Fibroblast of skin of left quadriceps (primary cell): ENCODE data around the gene SEPTIN5.

ENCODE experiments used
- DNase-seq, 2 experiments: peaks; one replicate each; pipeline ENCODE4 v3.0.0-alpha.2; 2013; ENCODE audit warnings: low read depth in 2 of 2

Gene SEPTIN5

DNA sequence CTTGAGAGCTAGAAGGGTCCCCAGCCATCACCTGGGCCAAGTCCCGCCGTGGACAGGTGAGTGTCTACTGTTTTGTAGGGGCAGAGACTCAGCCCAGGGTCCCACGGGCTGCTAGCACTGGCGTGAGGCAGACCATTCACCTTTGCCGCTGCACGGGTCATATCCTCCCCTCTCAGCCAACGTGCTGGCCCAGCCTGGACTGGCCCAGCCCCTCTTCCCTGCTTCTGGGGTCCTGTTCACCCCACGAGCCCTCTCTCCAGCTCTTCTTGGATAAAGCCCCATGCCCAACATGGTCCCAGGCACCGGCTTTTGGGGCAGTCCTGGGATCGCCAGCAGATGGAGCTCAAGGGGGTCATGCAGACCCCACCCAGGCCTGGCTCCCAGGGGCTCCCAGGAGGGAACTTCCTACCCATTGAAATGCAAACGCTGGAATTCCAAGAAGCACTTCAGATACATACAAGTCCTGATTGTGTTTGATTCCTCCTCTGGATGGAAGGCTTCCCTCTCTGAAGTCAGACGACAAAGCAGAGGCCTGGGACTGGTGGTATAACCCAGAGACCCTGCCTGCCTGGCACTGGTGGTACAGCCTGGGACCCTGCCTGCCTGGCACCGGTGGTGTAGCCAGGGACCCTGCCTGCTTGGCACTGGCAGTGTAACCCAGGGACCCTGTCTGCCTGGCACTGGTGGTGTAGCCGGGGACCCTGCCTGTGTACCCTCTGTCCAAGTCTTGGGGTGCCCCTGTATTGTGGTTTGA lies 8.9 kb upstream of the SEPTIN5 start:
- no peak for DNase-seq

DNA sequence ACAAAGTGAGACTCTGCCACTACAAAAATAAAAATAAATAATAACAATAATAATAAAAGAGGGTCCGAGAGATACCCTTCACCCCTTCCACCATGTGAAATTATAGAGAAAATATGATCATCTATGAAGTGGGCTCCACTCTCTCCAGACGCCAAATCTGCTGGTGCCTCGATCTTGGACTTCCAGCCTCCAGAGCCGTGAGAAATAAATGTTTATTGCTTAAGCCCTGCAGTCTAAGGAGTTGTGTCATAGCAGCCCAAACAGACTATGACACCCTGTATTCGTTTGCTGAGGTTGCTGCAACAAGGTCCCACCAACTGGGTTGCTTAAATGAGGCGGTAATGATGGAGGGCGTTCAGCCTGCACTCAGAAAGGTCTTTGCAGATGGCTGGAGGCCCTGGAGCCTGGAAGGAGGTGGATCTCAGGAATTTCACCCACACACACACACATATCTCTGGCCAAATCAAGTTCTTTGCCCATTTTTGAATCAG lies 7.6 kb upstream of the SEPTIN5 start:
- DNase-seq: no peak

DNA sequence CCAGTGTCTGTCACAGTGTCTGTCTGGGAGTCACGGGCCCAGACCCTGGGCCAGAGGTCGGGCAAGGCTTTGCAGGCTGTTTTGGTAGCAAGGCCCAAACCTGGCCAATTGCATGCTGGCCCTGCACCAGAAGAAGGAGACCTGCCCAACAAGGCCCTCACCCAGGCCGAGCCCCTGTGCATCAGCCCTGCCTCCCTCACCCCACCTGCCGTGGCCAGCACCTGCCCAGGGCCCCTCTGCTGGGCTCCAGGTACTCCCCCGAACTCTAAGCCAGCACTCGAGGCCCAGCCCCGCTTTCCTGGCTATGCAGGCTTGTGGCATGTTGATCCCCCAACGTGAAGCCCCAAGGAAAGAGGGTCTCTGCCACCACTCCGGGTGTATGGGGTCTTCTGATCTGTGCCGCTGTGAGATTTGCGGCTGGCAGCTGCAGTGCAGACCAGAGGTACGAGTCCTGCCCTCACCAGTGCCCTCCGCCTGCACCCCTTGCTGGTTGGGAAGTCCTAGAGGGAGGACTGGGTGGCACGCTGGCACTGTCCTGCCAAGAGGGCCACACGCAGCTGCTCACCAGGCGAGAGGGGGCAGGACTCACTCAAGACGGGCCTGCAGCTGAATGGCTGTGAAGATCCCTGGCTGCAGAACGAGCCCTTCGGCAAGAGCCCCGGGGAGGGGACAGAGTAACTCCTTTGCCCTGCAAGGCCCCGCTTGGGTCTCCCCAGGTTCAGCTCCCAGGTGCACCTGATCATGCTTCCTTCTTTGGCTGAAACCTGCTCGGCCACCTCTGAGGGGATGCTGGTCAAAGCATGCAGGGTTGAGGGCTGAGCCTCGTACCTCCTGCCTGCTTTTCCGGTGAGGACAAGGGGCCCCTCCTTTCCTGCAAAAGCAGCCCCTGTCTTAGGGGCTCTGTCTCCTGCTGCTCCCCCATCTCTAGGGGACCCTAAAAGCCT lies 6.7 kb upstream of the SEPTIN5 start:
- no peak for DNase-seq

DNA sequence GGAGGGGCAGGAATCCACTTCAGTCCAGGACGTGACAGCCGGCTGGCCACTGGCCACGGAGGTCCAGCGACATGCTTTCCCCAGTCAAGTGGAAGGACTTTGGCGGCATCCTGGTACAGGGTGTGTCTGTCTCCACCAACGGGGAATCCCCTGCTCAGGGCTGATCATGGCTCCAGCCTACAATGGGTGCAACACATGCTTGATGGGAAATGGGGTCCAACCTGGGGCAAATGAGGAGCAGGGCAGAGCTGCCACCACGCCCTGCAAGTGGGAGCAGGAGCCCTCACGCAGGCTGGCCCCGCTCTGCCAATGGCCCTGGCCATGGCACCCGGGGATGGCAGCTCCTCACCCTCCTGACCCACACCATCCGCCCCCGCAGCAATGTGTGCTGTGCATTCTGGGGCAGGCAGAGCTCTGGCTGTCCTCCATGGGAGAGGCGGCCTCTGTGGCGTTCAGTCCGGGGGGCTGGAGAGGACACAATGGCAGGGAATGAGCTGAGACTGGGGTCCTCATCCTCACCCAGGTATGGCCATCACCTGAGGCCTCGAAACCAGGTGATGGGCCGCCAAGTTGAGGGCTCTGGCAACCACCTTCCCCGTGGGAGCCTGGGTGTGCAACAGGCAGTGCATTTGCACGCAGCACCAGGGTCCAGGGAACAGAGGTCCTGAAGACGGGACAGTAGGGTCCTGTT lies 5.8 kb upstream of the SEPTIN5 start:
- DNase-seq: no peak

- no peak for DNase-seq
Measured at GRCh38 chr22:19709063-19709769, 5.1 kb upstream of the SEPTIN5 start.

- DNase-seq: no peak
Measured at GRCh38 chr22:19710020-19710768, 4.1 kb upstream of the SEPTIN5 start.

DNA sequence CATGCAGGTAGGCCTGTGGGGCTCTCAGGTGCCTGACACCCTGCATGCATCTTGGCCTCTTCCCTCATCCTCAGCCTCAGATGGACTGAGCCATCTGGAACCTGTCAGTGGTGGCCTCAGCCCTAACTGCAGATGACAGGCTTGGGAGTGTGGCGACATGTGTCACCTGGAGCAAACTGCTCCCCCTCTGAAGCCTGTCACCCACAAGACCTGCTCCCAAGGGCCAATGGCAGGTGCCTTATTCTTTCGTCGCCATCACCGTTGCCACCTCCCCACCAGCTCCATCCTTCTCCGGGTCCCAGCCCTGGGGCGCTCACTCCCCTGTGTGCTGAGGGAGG lies 3.6 kb upstream of the SEPTIN5 start:
- DNase-seq: no peak

DNA sequence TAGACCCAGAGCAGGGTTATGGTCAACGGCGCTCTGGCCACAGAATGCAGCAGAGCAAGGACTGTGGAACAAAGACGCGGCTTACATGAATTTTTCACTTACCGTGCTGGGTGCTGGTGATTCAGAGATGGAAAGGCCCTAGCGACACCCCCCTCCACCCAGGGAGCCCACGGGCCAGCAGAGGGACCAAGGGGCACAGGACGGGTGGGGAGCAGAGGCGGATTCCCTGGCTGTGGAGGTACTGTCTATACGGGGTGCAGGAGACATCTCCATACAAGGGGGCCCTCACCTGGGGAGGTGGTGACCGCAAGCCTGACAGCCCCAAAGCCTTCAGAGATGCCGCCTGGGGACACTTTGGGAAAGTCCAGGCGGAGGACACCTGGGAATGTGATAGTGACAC lies 1.1 kb upstream of the SEPTIN5 start:
- no peak for DNase-seq

DNA sequence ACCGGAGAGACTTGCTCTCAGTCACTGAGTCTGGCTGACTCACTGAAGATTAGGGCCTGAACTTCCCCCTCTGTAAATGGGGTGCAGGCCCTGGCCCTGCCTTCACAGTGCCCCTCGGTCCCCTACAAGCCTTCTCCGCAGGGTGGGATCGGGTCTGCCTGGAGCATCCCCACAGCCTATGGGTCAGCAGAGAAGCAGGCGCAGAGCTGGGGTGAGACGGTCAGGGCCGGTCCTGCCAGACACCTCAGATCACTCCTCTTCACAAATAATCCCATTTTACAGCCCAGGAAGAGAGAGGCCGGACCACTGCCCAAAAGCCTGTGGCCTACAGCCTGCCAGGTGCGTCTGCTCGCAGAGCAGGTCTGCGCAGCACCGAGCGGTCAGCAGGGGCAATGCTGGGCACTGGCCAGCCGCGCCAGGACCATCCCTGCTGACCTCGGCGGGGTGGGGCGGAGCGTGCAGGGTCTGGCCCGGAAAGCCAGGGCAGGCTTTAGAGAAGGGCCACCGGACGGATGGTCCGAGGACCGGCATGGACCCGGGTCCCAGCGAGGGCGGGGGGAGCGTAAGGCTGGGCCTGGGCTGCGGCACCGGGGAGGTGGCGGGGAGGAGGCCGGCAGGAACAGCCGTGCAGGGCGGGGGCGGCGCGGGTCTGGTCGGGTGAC lies 522 bp upstream of the SEPTIN5 start:
- no peak for DNase-seq

GRCh38 chr22:19715188-19715930 lies 1.1 kb downstream of the SEPTIN5 start:
- no peak for DNase-seq

- DNase-seq: no peak
Measured at GRCh38 chr22:19716041-19716828, 1.9 kb downstream of the SEPTIN5 start.

DNA sequence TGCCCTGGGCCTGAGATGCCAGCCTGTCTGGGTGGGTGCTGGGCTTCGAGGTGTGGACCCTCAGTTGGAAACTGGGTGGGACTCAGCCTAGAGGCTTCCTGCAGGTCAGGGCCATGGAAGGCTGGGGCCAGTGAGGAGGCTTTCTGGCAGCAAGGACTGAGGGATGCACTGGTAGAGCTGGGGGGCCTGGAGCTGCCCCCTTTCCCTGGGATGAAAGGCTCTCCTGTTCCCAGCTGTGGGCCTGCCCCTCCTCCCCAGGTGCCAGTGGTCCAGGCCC lies 2.5 kb downstream of the SEPTIN5 start:
- DNase-seq: no peak

DNA sequence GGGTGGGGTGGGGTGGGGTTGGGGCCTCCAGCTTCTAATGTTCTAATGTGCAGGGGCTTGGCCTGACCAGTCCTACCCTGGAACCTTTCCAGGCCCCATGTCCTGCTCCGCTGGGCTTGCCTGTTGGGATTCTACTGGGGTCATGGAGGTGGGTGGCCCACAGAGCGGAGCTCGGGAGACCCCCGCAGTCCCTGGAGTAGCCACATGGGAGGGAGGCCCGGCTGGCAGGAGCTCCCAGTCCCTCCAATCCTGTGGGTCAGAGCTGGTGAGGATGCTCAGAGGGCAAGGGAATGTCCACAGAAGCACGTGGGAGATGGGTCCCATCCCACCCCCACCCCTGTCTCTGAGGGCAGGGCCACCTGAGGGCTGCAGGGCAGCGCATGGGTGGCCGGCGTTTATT lies 2.9 kb downstream of the SEPTIN5 start:
- no peak for DNase-seq

GRCh38 chr22:19717691-19718455 lies 3.6 kb downstream of the SEPTIN5 start:
- peak; percentile 26 to 29 for DNase-seq

DNA sequence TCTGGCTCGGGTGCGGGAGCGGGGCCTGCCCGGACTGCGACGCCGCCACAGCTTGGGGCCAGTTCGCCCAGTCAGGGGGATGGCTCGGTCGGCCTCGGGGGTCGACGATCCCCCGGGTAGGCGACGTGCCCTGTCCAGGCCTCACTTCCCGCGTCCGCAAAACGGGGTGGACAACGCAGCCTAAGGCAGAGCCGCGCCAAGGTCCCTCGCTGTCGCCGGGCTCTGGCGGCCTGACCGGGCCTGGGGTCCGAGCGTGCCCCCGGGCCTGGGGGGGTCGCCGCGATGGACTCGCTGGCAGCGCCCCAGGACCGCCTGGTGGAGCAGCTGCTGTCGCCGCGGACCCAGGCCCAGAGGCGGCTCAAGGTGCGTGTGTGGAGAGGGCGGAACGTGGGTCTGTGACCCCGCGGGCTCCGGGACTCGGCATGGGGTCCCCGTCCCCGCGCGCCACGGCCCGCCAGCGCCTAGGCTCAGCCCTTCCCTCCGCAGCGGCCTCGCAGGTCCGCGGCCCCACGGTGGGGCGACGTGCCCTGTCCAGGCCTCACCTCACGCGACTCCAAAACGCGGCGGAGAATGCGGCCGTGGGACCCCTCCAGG lies 4.2 kb downstream of the SEPTIN5 start:
- DNase-seq: no peak

GRCh38 chr22:19719050-19719482 lies 4.8 kb downstream of the SEPTIN5 start:
- no peak for DNase-seq

DNA sequence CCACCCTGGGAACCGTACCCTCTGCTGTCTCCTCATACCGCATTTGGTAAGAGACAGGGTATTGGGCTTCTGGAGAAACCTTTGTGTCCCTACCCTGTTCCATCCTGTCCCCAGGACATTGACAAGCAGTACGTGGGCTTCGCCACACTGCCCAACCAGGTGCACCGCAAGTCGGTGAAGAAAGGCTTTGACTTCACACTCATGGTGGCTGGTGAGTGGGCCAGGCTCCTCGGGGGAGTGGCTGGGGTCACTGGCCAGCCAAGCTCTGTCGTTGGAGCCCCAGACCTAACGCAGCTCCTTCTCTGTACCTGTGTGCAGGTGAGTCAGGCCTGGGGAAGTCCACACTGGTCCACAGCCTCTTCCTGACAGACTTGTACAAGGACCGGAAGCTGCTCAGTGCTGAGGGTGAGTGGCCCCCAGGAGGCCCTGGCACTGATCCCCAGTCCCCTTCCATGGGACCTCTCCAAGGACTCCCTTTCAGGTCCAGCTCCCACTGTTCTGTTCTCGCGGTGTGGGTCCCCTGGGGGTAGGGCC lies 5.3 kb downstream of the SEPTIN5 start:
- DNase-seq: no peak
